Activated T-helper 2 cell treated with anti-CD3 and anti-CD28 coated beads, Interferon-gamma antibody, Interleukin-2, Interleukin-4, amounts not matched to agents 10 μg/mL and 5 μg/mL and 100 μg/mL, durations not matched to agents 14 hours and 24 hours and 36 hours (primary cell): ENCODE data around the gene SPRR4. TPM values are rescaled to one million over a fixed set of nuclear protein-coding genes. Genes with fewer than 3 reads are reported as not detected.

Experiments
- DNase-seq: peaks from one replicate; pipeline ENCODE4 v3.0.0; 2021; ENCODE audit warnings: low spot score
- H3K27ac Mint-ChIP-seq: one replicate; pipeline ENCODE4 v1.8.0; 2021; ENCODE audit warnings: mixed read lengths
- H3K27me3 Mint-ChIP-seq: one replicate; pipeline ENCODE4 v1.8.0; 2021; ENCODE audit warnings: low read depth, mixed read lengths
- H3K36me3 Mint-ChIP-seq: one replicate; pipeline ENCODE4 v1.8.0; 2021; ENCODE audit warnings: low read depth, mixed read lengths
- H3K4me1 Mint-ChIP-seq: one replicate; pipeline ENCODE4 v1.8.0; 2021; ENCODE audit warnings: low read depth, mixed read lengths
- H3K4me3 Mint-ChIP-seq: one replicate; pipeline ENCODE4 v1.8.0; 2021; ENCODE audit warnings: low read depth, mild to moderate bottlenecking, moderate library complexity, mixed read lengths
- H3K9me3 Mint-ChIP-seq: one replicate; pipeline ENCODE4 v1.8.0; 2021; ENCODE audit warnings: mixed read lengths
- intact Hi-C: fragments of 100-400 bp; cut with micrococcal nuclease; formaldehyde crosslinking; loops from one replicate; pipeline ENCODE4 v1.15.1; 2023
- total RNA-seq: library from RNA; stranded (reverse); gene quantifications from 2 replicates; pipeline ENCODE4 v1.2.3, GENCODE V29; 2022

SPRR4 gene
- total RNA-seq, 1 donor from 2014 or later, result not detected

GRCh38 chr1:152976688-152977087 lies 6.2 kb downstream of the SPRR4 start:
- no peak for DNase-seq
- H3K4me1 Mint-ChIP-seq, result no peaks in the 10 kb centered on the region

GRCh38 chr1:152977614-152978013 lies 7.2 kb downstream of the SPRR4 start:
- DNase-seq, result no peak
- H3K36me3 Mint-ChIP-seq, result no peaks in the 10 kb centered on the region
- H3K27me3 Mint-ChIP-seq, result peaks cover 10% of the 10 kb centered on the region
- intact Hi-C loops, result no loop called here
- H3K27ac Mint-ChIP-seq, result no peak overlapping the region
- H3K4me1 Mint-ChIP-seq, result no peaks in the 10 kb centered on the region
- no peak overlapping the region for H3K4me3 Mint-ChIP-seq
- H3K9me3 Mint-ChIP-seq, result no peaks in the 10 kb centered on the region

More at GRCh38 chr1:152976688-152977087, 6.2 kb downstream of the SPRR4 start:
- Mint-ChIP-seq H3K36me3 (no peaks in the 10 kb centered on the region), H3K27ac (no peak overlapping the region), H3K9me3 (no peaks in the 10 kb centered on the region), H3K4me3 (no peak overlapping the region), H3K27me3 (peaks cover 10% of the 10 kb centered on the region)
- intact Hi-C loops, result no loop called here

- Mint-ChIP-seq H3K4me3 (no peak overlapping the region), H3K27ac (no peak overlapping the region), H3K36me3 (no peaks in the 10 kb centered on the region), H3K27me3 (peaks cover 7% of the 10 kb centered on the region), H3K4me1 (no peaks in the 10 kb centered on the region), H3K9me3 (no peaks in the 10 kb centered on the region)
- no peak for DNase-seq
- intact Hi-C loops, result no loop called here
Observed at GRCh38 chr1:152980676-152981075, 10.2 kb downstream of the SPRR4 start.

- no peak overlapping the region for H3K4me3 Mint-ChIP-seq
- DNase-seq, result no peak
- no peaks in the 10 kb centered on the region for H3K4me1 Mint-ChIP-seq
- no peaks in the 10 kb centered on the region for H3K36me3 Mint-ChIP-seq
- no peak overlapping the region for H3K27ac Mint-ChIP-seq
- intact Hi-C loops, result no loop called here
- peaks cover 2% of the 10 kb centered on the region for H3K27me3 Mint-ChIP-seq
- no peaks in the 10 kb centered on the region for H3K9me3 Mint-ChIP-seq
Observed at GRCh38 chr1:152981146-152981871, 10.9 kb downstream of the SPRR4 start.

GRCh38 chr1:152982076-152982475 lies 11.6 kb downstream of the SPRR4 start:
- DNase-seq, result no peak
- no peaks in the 10 kb centered on the region for H3K4me1 Mint-ChIP-seq
- no peaks in the 10 kb centered on the region for H3K9me3 Mint-ChIP-seq
- H3K27me3 Mint-ChIP-seq, result peaks cover 1% of the 10 kb centered on the region
- H3K27ac Mint-ChIP-seq, result no peak overlapping the region
- no peak overlapping the region for H3K4me3 Mint-ChIP-seq
- intact Hi-C loops, result no loop called here
- H3K36me3 Mint-ChIP-seq, result no peaks in the 10 kb centered on the region

- Mint-ChIP-seq H3K27me3 (peaks cover 10% of the 10 kb centered on the region), H3K4me1 (no peaks in the 10 kb centered on the region), H3K36me3 (no peaks in the 10 kb centered on the region), H3K9me3 (no peaks in the 10 kb centered on the region), H3K27ac (no peak overlapping the region), H3K4me3 (no peak overlapping the region)
- DNase-seq, result no peak
- intact Hi-C loops, result no loop called here
Observed at GRCh38 chr1:152983234-152983633, 12.8 kb downstream of the SPRR4 start.

- H3K4me1 Mint-ChIP-seq, result no peaks in the 10 kb centered on the region
- no peaks in the 10 kb centered on the region for H3K36me3 Mint-ChIP-seq
Observed at GRCh38 chr1:152983743-152984142, 13.3 kb downstream of the SPRR4 start, which contains the start of gene SPRR1A. TSS of gene SPRR1A (plus strand) at chr1:152984081. CDS start at chr1:152985231, 1,150 bp downstream.

GRCh38 chr1:152986578-152986977 lies 16.1 kb downstream of the SPRR4 start:
- intact Hi-C loops, result no loop called here
- no peak for DNase-seq
- Mint-ChIP-seq H3K27ac (no peak overlapping the region), H3K9me3 (no peaks in the 10 kb centered on the region), H3K36me3 (no peaks in the 10 kb centered on the region), H3K4me3 (no peak overlapping the region), H3K4me1 (no peaks in the 10 kb centered on the region), H3K27me3 (peaks cover 12% of the 10 kb centered on the region)

More at GRCh38 chr1:152983743-152984142, 13.3 kb downstream of the SPRR4 start, which contains the start of gene SPRR1A:
- DNase-seq, result no peak
- Mint-ChIP-seq H3K9me3 (no peaks in the 10 kb centered on the region), H3K4me3 (no peak within 1 kb of the TSS), H3K27me3 (peaks cover 10% of the 10 kb centered on the region), H3K27ac (no peak within 1 kb of the TSS)
- intact Hi-C loops, result no loop called here

- Mint-ChIP-seq H3K27me3 (peaks cover 4% of the 10 kb centered on the region), H3K4me3 (no peak overlapping the region), H3K27ac (no peak overlapping the region), H3K4me1 (no peaks in the 10 kb centered on the region), H3K36me3 (no peaks in the 10 kb centered on the region), H3K9me3 (no peaks in the 10 kb centered on the region)
- intact Hi-C loops, result no loop called here
- DNase-seq, result no peak
Observed at GRCh38 chr1:152993186-152993585, 22.7 kb downstream of the SPRR4 start.

- Mint-ChIP-seq H3K9me3 (no peaks in the 10 kb centered on the region), H3K36me3 (no peaks in the 10 kb centered on the region), H3K4me3 (no peak overlapping the region), H3K27me3 (no peaks in the 10 kb centered on the region), H3K4me1 (no peaks in the 10 kb centered on the region), H3K27ac (no peak overlapping the region)
- no peak for DNase-seq
- intact Hi-C loops, result no loop called here
Observed at GRCh38 chr1:152995842-152996241, 25.4 kb downstream of the SPRR4 start.

- intact Hi-C loops, result no loop called here
- Mint-ChIP-seq H3K4me3 (no peak overlapping the region), H3K36me3 (no peaks in the 10 kb centered on the region), H3K27me3 (no peaks in the 10 kb centered on the region), H3K27ac (no peak overlapping the region), H3K4me1 (no peaks in the 10 kb centered on the region), H3K9me3 (no peaks in the 10 kb centered on the region)
- DNase-seq, result no peak
Observed at GRCh38 chr1:152996633-152997400, 26.4 kb downstream of the SPRR4 start.

- Mint-ChIP-seq H3K27ac (no peak overlapping the region), H3K36me3 (no peaks in the 10 kb centered on the region), H3K4me1 (no peaks in the 10 kb centered on the region), H3K9me3 (no peaks in the 10 kb centered on the region), H3K4me3 (no peak overlapping the region), H3K27me3 (no peaks in the 10 kb centered on the region)
- intact Hi-C loops, result no loop called here
- DNase-seq, result no peak
Observed at GRCh38 chr1:152997901-152998300, 27.5 kb downstream of the SPRR4 start.

- no peak overlapping the region for H3K4me3 Mint-ChIP-seq
- intact Hi-C loops, result no loop called here
- no peaks in the 10 kb centered on the region for H3K9me3 Mint-ChIP-seq
- no peak for DNase-seq
- H3K27me3 Mint-ChIP-seq, result no peaks in the 10 kb centered on the region
- H3K27ac Mint-ChIP-seq, result no peak overlapping the region
- no peaks in the 10 kb centered on the region for H3K4me1 Mint-ChIP-seq
- no peaks in the 10 kb centered on the region for H3K36me3 Mint-ChIP-seq
Observed at GRCh38 chr1:152998476-152998875, 28.0 kb downstream of the SPRR4 start.
